Progenitor cell of endocrine pancreas (in vitro differentiated cells): ENCODE results near the gene UBE4B. TPM values are rescaled to one million over a fixed set of nuclear protein-coding genes. Genes with fewer than 3 reads are reported as not detected.
A peak's percentile ranks its signal among the peaks of the same experiment; 100 is the strongest.

ENCODE experiments used
- DNase-seq: peaks from one replicate; pipeline ENCODE4 v3.0.0; 2021; ENCODE audit warnings: low spot score; ENCODE audit not compliant: unreplicated experiment
- H3K27ac Mint-ChIP-seq: 2 replicates; pipeline ENCODE4 v1.8.0; 2021; ENCODE audit warnings: mild to moderate bottlenecking, moderate library complexity, mixed read lengths
- H3K27me3 Mint-ChIP-seq: 2 replicates; pipeline ENCODE4 v1.8.0; 2021; ENCODE audit warnings: mixed read lengths
- H3K36me3 Mint-ChIP-seq: 2 replicates; pipeline ENCODE4 v1.8.0; 2022; ENCODE audit warnings: mixed read lengths; ENCODE audit not compliant: insufficient read depth
- H3K4me1 Mint-ChIP-seq: 2 replicates; pipeline ENCODE4 v1.8.0; 2021; ENCODE audit warnings: low read depth, mixed read lengths
- H3K4me3 Mint-ChIP-seq: 2 replicates; pipeline ENCODE4 v1.8.0; 2021; ENCODE audit warnings: low read depth, mild to moderate bottlenecking, moderate library complexity, mixed read lengths
- H3K9me3 Mint-ChIP-seq: 2 replicates; pipeline ENCODE4 v1.8.0; 2021; ENCODE audit warnings: low read depth, mixed read lengths
- total RNA-seq: library from RNA; stranded (reverse); gene quantifications from 2 replicates; pipeline ENCODE4 v1.2.1, GENCODE V29; 2021
- TF ChIP-seq, protein P1 (sequence below): fragments of 200-600 bp; sonication (generic); IDR thresholded peaks from one replicate; pipeline ENCODE4 v1.5.0; 2021; ENCODE audit warnings: antibody characterized with exemption, mild to moderate bottlenecking; ENCODE audit not compliant: unreplicated experiment

UBE4B gene
- total RNA-seq, 1 donor from 2014 or later = 78.1 TPM

DNA sequence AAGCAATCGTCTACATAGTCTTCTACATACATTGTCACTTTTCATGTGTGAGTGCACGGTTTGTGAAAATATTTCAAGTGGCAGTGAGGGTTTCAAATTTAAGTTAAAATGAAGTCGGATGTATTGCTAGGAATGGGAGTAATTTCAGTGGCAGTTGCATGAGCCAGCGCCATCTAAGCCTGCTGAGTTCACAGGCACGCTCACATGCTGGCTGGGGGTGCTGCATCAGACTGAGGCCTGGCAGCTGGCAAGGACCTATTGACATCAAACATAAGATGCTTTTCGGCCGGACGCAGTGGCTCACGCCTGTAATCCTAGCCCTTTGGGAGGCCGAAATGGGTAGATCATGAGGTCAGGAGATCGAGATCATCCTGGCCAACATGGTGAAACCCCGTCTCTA lies 80.7 kb downstream of the UBE4B start:
- TF ChIP-seq, protein P1, sequence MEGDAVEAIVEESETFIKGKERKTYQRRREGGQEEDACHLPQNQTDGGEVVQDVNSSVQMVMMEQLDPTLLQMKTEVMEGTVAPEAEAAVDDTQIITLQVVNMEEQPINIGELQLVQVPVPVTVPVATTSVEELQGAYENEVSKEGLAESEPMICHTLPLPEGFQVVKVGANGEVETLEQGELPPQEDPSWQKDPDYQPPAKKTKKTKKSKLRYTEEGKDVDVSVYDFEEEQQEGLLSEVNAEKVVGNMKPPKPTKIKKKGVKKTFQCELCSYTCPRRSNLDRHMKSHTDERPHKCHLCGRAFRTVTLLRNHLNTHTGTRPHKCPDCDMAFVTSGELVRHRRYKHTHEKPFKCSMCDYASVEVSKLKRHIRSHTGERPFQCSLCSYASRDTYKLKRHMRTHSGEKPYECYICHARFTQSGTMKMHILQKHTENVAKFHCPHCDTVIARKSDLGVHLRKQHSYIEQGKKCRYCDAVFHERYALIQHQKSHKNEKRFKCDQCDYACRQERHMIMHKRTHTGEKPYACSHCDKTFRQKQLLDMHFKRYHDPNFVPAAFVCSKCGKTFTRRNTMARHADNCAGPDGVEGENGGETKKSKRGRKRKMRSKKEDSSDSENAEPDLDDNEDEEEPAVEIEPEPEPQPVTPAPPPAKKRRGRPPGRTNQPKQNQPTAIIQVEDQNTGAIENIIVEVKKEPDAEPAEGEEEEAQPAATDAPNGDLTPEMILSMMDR = no peak
- Mint-ChIP-seq H3K27me3 (no peaks in the 10 kb centered on the region), H3K4me1 (peaks cover under 1% of the 10 kb centered on the region), H3K27ac (no peak overlapping the region), H3K36me3 (peaks cover 23% of the 10 kb centered on the region), H3K9me3 (no peaks in the 10 kb centered on the region), H3K4me3 (no peak overlapping the region)
- DNase-seq = no peak

DNA sequence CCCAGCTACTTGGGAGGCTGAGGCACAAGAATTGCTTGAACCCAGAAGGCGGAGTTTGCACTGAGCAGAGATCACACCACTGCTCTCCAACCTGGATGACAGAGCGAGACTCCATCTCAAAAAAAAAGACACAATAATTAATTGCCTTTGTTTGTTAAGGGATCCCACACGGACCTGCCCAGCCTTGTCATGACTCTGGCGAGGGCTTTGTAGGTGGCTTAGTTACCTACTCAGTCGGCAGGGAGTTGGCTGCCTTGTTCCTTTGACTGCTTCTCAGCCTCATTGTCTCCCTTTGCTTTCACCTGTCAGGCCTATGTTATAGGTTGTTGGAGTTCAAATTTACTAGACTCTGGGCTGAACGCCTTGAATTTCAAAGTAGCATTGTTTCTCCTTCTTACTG lies 82.0 kb downstream of the UBE4B start:
- Mint-ChIP-seq H3K4me1 (no peaks in the 10 kb centered on the region), H3K36me3 (peaks cover 28% of the 10 kb centered on the region), H3K27me3 (no peaks in the 10 kb centered on the region), H3K27ac (no peak overlapping the region), H3K4me3 (no peak overlapping the region), H3K9me3 (no peaks in the 10 kb centered on the region)
- no peak for DNase-seq
- TF ChIP-seq, protein P1 = no peak

DNA sequence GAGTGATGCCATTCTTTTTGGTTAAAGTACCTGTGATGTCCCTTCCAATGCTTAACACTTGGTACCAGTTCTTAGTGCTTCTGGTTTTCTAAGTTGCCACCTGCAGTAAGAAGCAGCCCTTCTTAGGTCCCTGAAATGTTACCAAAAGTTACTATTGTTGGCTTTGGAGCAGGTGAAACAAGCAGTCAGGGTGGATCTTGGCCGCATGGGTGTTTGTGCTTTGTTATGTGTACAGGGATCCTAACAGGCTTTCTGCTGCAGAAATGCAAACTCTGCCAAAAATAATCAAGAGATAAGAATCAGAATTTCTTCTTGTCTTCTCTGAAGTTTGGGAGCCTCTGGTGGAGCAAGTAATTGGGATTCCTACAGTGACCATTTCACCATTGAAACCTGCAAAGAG lies 84.4 kb downstream of the UBE4B start:
- TF ChIP-seq, protein P1 = no peak

DNA sequence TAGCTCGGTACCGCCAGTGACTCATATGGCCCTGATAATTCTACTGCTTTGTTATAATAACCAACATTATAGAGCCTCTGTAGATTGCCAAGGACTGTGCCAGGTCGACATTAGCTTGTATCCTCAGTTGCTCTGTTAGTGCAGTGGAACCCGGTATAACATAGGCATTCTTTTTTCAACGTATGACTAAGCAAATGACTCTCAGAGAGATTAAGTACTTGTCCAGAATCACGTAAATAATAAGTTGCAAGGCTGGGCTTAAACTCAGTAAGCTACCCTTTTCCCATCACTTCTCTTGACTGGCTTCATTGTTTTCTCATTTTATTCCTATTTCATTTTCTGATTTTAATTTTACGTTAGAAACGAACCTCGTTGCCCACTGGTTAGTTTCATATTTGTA lies 85.1 kb downstream of the UBE4B start:
- no peak overlapping the region for H3K27ac Mint-ChIP-seq
- no peak overlapping the region for H3K4me3 Mint-ChIP-seq
- H3K36me3 Mint-ChIP-seq = peaks cover 23% of the 10 kb centered on the region
- H3K27me3 Mint-ChIP-seq = no peaks in the 10 kb centered on the region
- TF ChIP-seq, protein P1 = no peak
- H3K9me3 Mint-ChIP-seq = no peaks in the 10 kb centered on the region
- DNase-seq = no peak
- no peaks in the 10 kb centered on the region for H3K4me1 Mint-ChIP-seq

More for the DNA sequence above, 84.4 kb downstream of the UBE4B start:
- Mint-ChIP-seq H3K27me3 (no peaks in the 10 kb centered on the region), H3K9me3 (no peaks in the 10 kb centered on the region), H3K4me1 (no peaks in the 10 kb centered on the region), H3K27ac (peak overlapping the region; percentile 24), H3K4me3 (no peak overlapping the region), H3K36me3 (peaks cover 27% of the 10 kb centered on the region)
- DNase-seq = no peak

DNA sequence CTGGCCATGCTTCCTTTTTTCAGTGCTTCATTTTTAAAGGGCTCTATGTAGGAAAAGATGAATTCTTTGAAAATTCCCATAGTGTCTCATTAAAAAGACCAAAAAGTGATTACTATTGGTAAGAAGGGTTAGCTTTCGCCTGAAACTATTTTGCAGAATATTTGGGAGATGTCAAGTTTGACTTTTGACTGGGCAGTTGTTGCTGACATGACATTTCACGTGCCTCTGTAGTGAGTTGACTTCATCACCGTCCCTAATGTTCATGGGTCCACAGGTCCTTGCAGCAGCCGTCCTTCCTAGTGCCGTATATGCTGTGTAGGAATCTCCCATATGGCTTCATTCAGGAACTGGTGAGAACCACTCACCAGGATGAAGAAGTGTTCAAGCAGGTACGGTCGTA lies 88.9 kb downstream of the UBE4B start:
- Mint-ChIP-seq H3K36me3 (peaks cover 21% of the 10 kb centered on the region), H3K27me3 (no peaks in the 10 kb centered on the region), H3K9me3 (no peaks in the 10 kb centered on the region), H3K4me1 (no peaks in the 10 kb centered on the region), H3K4me3 (no peak overlapping the region), H3K27ac (no peak overlapping the region)
- no peak for DNase-seq
- TF ChIP-seq, protein P1 = no peak
